SK-N-SH (cell line): ENCODE data around the gene FAM241A. TPM values are rescaled to one million over a fixed set of nuclear protein-coding genes. Genes with fewer than 3 reads are reported as not detected.

ENCODE experiments used
- CTCF ChIA-PET: fragments of 300-600, 350-600 bp; formaldehyde crosslinking; extraction: SDS; loops from one replicate; lab custom pipeline; 2021; lab: Yijun Ruan, JAX
- POLR2A ChIA-PET: fragments of 350-600 bp; sonication (Branson Sonifier 250); formaldehyde crosslinking; extraction: SDS; loops from one replicate; lab custom pipeline; 2020; ENCODE audit warnings: antibody characterized with exemption, inconsistent platforms; lab: Yijun Ruan, JAX
- DNase-seq: peaks from one replicate; pipeline ENCODE4 v3.0.0; 2012
- H2AFZ ChIP-seq: fragments of 200-600 bp; sonication (generic); 2 replicates; pipeline ENCODE4 v1.8.1; 2016; ENCODE audit warnings: antibody characterized with exemption, mild to moderate bottlenecking, low read depth
- H3F3A ChIP-seq: fragments of 200-600 bp; sonication (generic); replicated peaks from 2 replicates; pipeline ENCODE3; 2016; ENCODE audit warnings: antibody characterized with exemption, mild to moderate bottlenecking; ENCODE audit not compliant: insufficient read depth
- H3K27ac ChIP-seq, 2 experiments: fragments of 200-500 bp in 1 of 2; fragments of 200-600 bp in 1 of 2; sonication (Bioruptor generic) in 1 of 2; sonication (generic), shearing (Covaris generic) in 1 of 2; 2 replicates each; pipeline versions ENCODE4 v1.5.1 to v1.6.1; 2014 to 2016; ENCODE audit warnings: low read depth in 2 of 2, inconsistent platforms in 1 of 2, low read length in 1 of 2, mild to moderate bottlenecking in 1 of 2, mixed read lengths in 1 of 2
- H3K27me3 ChIP-seq: fragments of 200-600 bp; sonication (generic), shearing (Covaris generic); 2 replicates; pipeline ENCODE4 v1.6.1; 2016; ENCODE audit warnings: mixed run types; ENCODE audit not compliant: insufficient read depth
- H3K36me3 ChIP-seq, 2 experiments: fragments of 200-500 bp in 1 of 2; fragments of 200-600 bp in 1 of 2; sonication (Bioruptor generic) in 1 of 2; sonication (generic) in 1 of 2; replicated peaks in 1 of 2; 2 replicates each; pipeline versions ENCODE3 to v1.5.1; 2014 to 2016; ENCODE audit warnings: low read length in 1 of 2, mild to moderate bottlenecking in 1 of 2; ENCODE audit not compliant: insufficient read depth in 2 of 2, control insufficient read depth in 1 of 2
- H3K4me1 ChIP-seq, 2 experiments: fragments of 200-500 bp in 1 of 2; fragments of 200-600 bp in 1 of 2; sonication (Bioruptor generic) in 1 of 2; sonication (generic), shearing (Covaris generic) in 1 of 2; 2 replicates each; pipeline versions ENCODE4 v1.5.1 to v1.6.1; 2014 to 2016; ENCODE audit warnings: low read depth in 1 of 2, low read length in 1 of 2, mixed run types in 1 of 2; ENCODE audit not compliant: insufficient read depth in 2 of 2, control insufficient read depth in 1 of 2
- H3K4me2 ChIP-seq: fragments of 200-600 bp; sonication (generic), shearing (Covaris generic); 2 replicates; pipeline ENCODE4 v1.6.1; 2017; ENCODE audit warnings: mixed run types
- H3K4me3 ChIP-seq, 2 experiments: fragments of 200-500 bp in 1 of 2; fragments of 200-600 bp in 1 of 2; sonication (Bioruptor generic) in 1 of 2; sonication (generic), shearing (Covaris generic) in 1 of 2; 2 replicates each; pipeline versions ENCODE4 v1.5.1 to v1.8.1; 2014 to 2016; ENCODE audit warnings: low read depth in 2 of 2, inconsistent platforms in 1 of 2, low read length in 1 of 2, mild to moderate bottlenecking in 1 of 2, mixed read lengths in 1 of 2, moderate library complexity in 1 of 2
- H3K79me2 ChIP-seq: fragments of 200-600 bp; sonication (generic); 2 replicates; pipeline ENCODE4 v1.8.1; 2017; ENCODE audit warnings: mild to moderate bottlenecking; ENCODE audit not compliant: insufficient read depth
- H3K9ac ChIP-seq: fragments of 200-600 bp; sonication (generic); 2 replicates; pipeline ENCODE4 v1.6.1; 2017; ENCODE audit warnings: mixed run types
- H3K9me2 ChIP-seq: fragments of 200-600 bp; sonication (generic); 2 replicates; pipeline ENCODE4 v1.6.1; 2017; ENCODE audit warnings: mixed run types
- H3K9me3 ChIP-seq: fragments of 200-600 bp; sonication (generic); 2 replicates; pipeline ENCODE4 v1.6.1; 2017; ENCODE audit warnings: mixed run types, mild to moderate bottlenecking, moderate library complexity
- H4K20me1 ChIP-seq: fragments of 200-600 bp; sonication (generic); 2 replicates; pipeline ENCODE4 v1.6.1; 2017; ENCODE audit warnings: mild to moderate bottlenecking, mixed run types; ENCODE audit not compliant: insufficient read depth
- CHD2 ChIP-seq: fragments of 150-350 bp; IDR thresholded peaks from 2 replicates; pipeline ENCODE4 v1.6.1; 2018; ENCODE audit warnings: low read length; ENCODE audit not compliant: partially characterized antibody
- CTCF ChIP-seq: fragments of 200-600 bp; sonication (generic); IDR thresholded peaks from 2 replicates; pipeline ENCODE4 v1.6.1; 2017; ENCODE audit warnings: antibody characterized with exemption, mild to moderate bottlenecking, moderate library complexity
- ELF1 ChIP-seq: IDR thresholded peaks from 2 replicates; pipeline ENCODE4 v1.4.0; 2012
- EZH2phosphoT487 ChIP-seq: fragments of 200-600 bp; sonication (generic); IDR thresholded peaks from 2 replicates; pipeline ENCODE4 v1.6.1; 2017; ENCODE audit warnings: low read depth, mixed run types, mild to moderate bottlenecking, antibody characterized with exemption, moderate library complexity, borderline replicate concordance
- FOSL2 ChIP-seq: IDR thresholded peaks from 2 replicates; pipeline ENCODE4 v1.4.0; 2012; ENCODE audit warnings: low read depth, mild to moderate bottlenecking, moderate library complexity, borderline replicate concordance
- FOXJ3 ChIP-seq: sonication (generic); formaldehyde crosslinking; IDR thresholded peaks from 2 replicates; pipeline ENCODE4 v1.5.1; 2020; ENCODE audit warnings: mild to moderate bottlenecking, missing genetic modification reagents
- FOXM1 ChIP-seq: IDR thresholded peaks from 2 replicates; pipeline ENCODE4 v1.4.0; 2012; ENCODE audit warnings: low read depth, mild to moderate bottlenecking
- GABPA ChIP-seq: IDR thresholded peaks from 2 replicates; pipeline ENCODE4 v1.4.0; 2012; ENCODE audit warnings: low read depth, mild to moderate bottlenecking
- GATA2 ChIP-seq: sonication (generic); formaldehyde crosslinking; IDR thresholded peaks from 2 replicates; pipeline ENCODE4 v1.5.0; 2020; ENCODE audit warnings: mild to moderate bottlenecking, missing genetic modification reagents
- IRF3 ChIP-seq: fragments of 150-350 bp; IDR thresholded peaks from 2 replicates; pipeline ENCODE4 v1.6.1; 2016; ENCODE audit warnings: mild to moderate bottlenecking, low read depth, low read length
- JUND ChIP-seq: IDR thresholded peaks from 2 replicates; pipeline ENCODE4 v1.4.0; 2012
- NFIC ChIP-seq: IDR thresholded peaks from 2 replicates; pipeline ENCODE4 v1.4.0; 2012; ENCODE audit warnings: borderline replicate concordance
- PBX3 ChIP-seq: IDR thresholded peaks from 2 replicates; pipeline ENCODE4; 2012
- POLR2AphosphoS5 ChIP-seq: IDR thresholded peaks from 2 replicates; pipeline ENCODE4 v1.6.1; 2012; ENCODE audit warnings: low read depth, low read length
- RAD21 ChIP-seq: IDR thresholded peaks from 2 replicates; pipeline ENCODE4 v1.6.1; 2012; ENCODE audit warnings: mild to moderate bottlenecking, low read length
- RCOR1 ChIP-seq: fragments of 150-350 bp; IDR thresholded peaks from 2 replicates; pipeline ENCODE4 v1.6.1; 2017; ENCODE audit warnings: antibody characterized with exemption, low read length
- RXRA ChIP-seq: IDR thresholded peaks from 2 replicates; pipeline ENCODE4 v1.4.0; 2012; ENCODE audit warnings: low read depth, mild to moderate bottlenecking, borderline replicate concordance
- SIN3A ChIP-seq: IDR thresholded peaks from 2 replicates; pipeline ENCODE4 v1.6.1; 2012; ENCODE audit warnings: low read depth, mild to moderate bottlenecking, low read length, moderate library complexity, borderline replicate concordance
- SMC3 ChIP-seq: IDR thresholded peaks from 2 replicates; pipeline ENCODE4 v1.6.1; 2012; ENCODE audit warnings: low read depth, low read length, improper control_type of control experiment
- WGBS: methylation state at CpG from one replicate; pipeline ENCODE4 v1.1.6; 2017; ENCODE audit warnings: low lambda C conversion rate; 5-methylcytosine and 5-hydroxymethylcytosine counted together
- polyA plus RNA-seq, 3 experiments: library from polyadenylated mRNA; depleted of rRNA; stranded (reverse); fragments of >200 nt; gene quantifications; 2 replicates each; pipeline ENCODE4 v1.2.3, GENCODE V29; 2012

FAM241A gene
- polyA plus RNA-seq, 1 of the 3 experiments (the other 2 are of a cell fraction): 0.44 TPM

- H4K20me1 ChIP-seq: no peaks in the 10 kb centered on the region; the same call in 1 of the 2 replicates
- no peak for DNase-seq
- ChIA-PET POLR2A (no interaction called here), CTCF (interaction anchor here (0.6 to 7.1 kb wide), 12 partner anchors 9 to 1582 kb away, joined by 3 to 74 read pairs (median 4); no protein-coding TSS in a partner anchor)
- H3K27me3 ChIP-seq: no peaks in the 10 kb centered on the region
- WGBS: 92% methylated on average over 2 of the region's 2 CpGs
- H3K79me2 ChIP-seq: peaks cover 67% of the 10 kb centered on the region
- no peak overlapping the region for H3K4me3 ChIP-seq
- no peaks in the 10 kb centered on the region for H3K9me3 ChIP-seq
- H3F3A ChIP-seq: peaks cover 14% of the 10 kb centered on the region
- H3K36me3 ChIP-seq: peaks cover 0 to 3% of the 10 kb centered on the region in 2 experiments
- peaks cover 0 to 3% of the 10 kb centered on the region in 2 experiments; a peak in 2 of 4 replicates for H3K4me1 ChIP-seq
- H3K27ac ChIP-seq: no peak overlapping the region
- H2AFZ ChIP-seq: no peak overlapping the region
- TF ChIP-seq RCOR1: no peak
- no peak for TF ChIP-seq FOXJ3 (CRISPR knock-in tag)
- no peak for TF ChIP-seq SMC3
- TF ChIP-seq SIN3A: no peak
- no peak for TF ChIP-seq RAD21
- no peak for TF ChIP-seq CHD2
- TF ChIP-seq GABPA: no peak
- TF ChIP-seq EZH2phosphoT487: no peak
- TF ChIP-seq POLR2AphosphoS5: no peak
- TF ChIP-seq IRF3: no peak
- no peak for TF ChIP-seq FOXM1
- no peak for TF ChIP-seq FOSL2
- no peak for TF ChIP-seq ELF1
- TF ChIP-seq RXRA: no peak
- no peak for TF ChIP-seq GATA2 (CRISPR knock-in tag)
- no peak for TF ChIP-seq NFIC
- no peak for TF ChIP-seq PBX3
- H3K9ac ChIP-seq: no peak overlapping the region
- no peak overlapping the region for H3K4me2 ChIP-seq
- no peaks in the 10 kb centered on the region for H3K9me2 ChIP-seq
These were observed 90.8 kb downstream of the FAM241A start for GRCh38 chr4:112236040-112236439.

GRCh38 chr4:112238833-112239232, 93.6 kb downstream of the FAM241A start:
- ChIA-PET CTCF (no interaction called here), POLR2A (no interaction called here)
- H2AFZ ChIP-seq: no peak overlapping the region
- H3K4me2 ChIP-seq: no peak overlapping the region
- no peaks in the 10 kb centered on the region for H3K27me3 ChIP-seq
- no peaks in the 10 kb centered on the region for H3K9me2 ChIP-seq
- H3K27ac ChIP-seq: no peak overlapping the region
- peaks cover 58% of the 10 kb centered on the region for H3K79me2 ChIP-seq
- WGBS: 100% methylated on average over 2 of the region's 2 CpGs
- no peak overlapping the region for H3K9ac ChIP-seq
- no peak for TF ChIP-seq RCOR1
- TF ChIP-seq SMC3: no peak
- TF ChIP-seq JUND: no peak
- no peak for TF ChIP-seq CTCF
- peaks cover 0 to 3% of the 10 kb centered on the region in 2 experiments; a peak in 2 of 4 replicates for H3K4me1 ChIP-seq
- peaks cover 0 to 5% of the 10 kb centered on the region in 2 experiments for H3K36me3 ChIP-seq
- H4K20me1 ChIP-seq: no peaks in the 10 kb centered on the region; the same call in 1 of the 2 replicates
- DNase-seq: no peak
- H3K4me3 ChIP-seq: no peak overlapping the region
- H3K9me3 ChIP-seq: no peaks in the 10 kb centered on the region
- H3F3A ChIP-seq: peaks cover 10% of the 10 kb centered on the region
